Smooth muscle cell (in vitro differentiated cells): ENCODE data around the gene WDR4. TPM values are rescaled to one million over a fixed set of nuclear protein-coding genes. Genes with fewer than 3 reads are reported as not detected.
A peak's percentile ranks its signal among the peaks of the same experiment; 100 is the strongest.

Experiments used
- DNase-seq: peaks from one replicate; lab custom pipeline; 2025; ENCODE audit not compliant: unreplicated experiment; lab: John Stamatoyannopoulos, UW
- H2AFZ ChIP-seq: fragments of 200-600 bp; sonication (generic); 2 replicates; pipeline ENCODE4 v1.6.0; 2016; ENCODE audit warnings: antibody characterized with exemption, low read depth, mild to moderate bottlenecking
- H3F3A ChIP-seq: fragments of 200-600 bp; sonication (generic); 2 replicates; pipeline ENCODE4 v1.6.0; 2017; ENCODE audit warnings: antibody characterized with exemption, low read depth
- H3K27ac ChIP-seq: fragments of 200-600 bp; sonication (generic); 2 replicates; pipeline ENCODE4 v1.5.1; 2016; ENCODE audit warnings: low read depth, mild to moderate bottlenecking
- H3K27me3 ChIP-seq: fragments of 200-600 bp; sonication (generic); 2 replicates; pipeline ENCODE4 v1.6.1; 2016; ENCODE audit warnings: low read depth, mild to moderate bottlenecking
- H3K36me3 ChIP-seq: fragments of 200-600 bp; sonication (generic); 2 replicates; pipeline ENCODE4 v1.5.1; 2016; ENCODE audit warnings: low read depth
- H3K4me1 ChIP-seq: fragments of 200-600 bp; sonication (generic); 2 replicates; pipeline ENCODE4 v1.5.1; 2016; ENCODE audit warnings: low read depth
- H3K4me2 ChIP-seq: fragments of 200-600 bp; sonication (generic); 2 replicates; pipeline ENCODE4 v1.6.0; 2016; ENCODE audit warnings: mild to moderate bottlenecking
- H3K4me3 ChIP-seq: fragments of 200-600 bp; sonication (generic); 2 replicates; pipeline ENCODE4 v1.5.1; 2016; ENCODE audit warnings: mild to moderate bottlenecking
- H3K79me2 ChIP-seq: fragments of 200-600 bp; sonication (generic); 2 replicates; pipeline ENCODE4 v1.6.0; 2016; ENCODE audit warnings: low read depth, mild to moderate bottlenecking
- H3K9ac ChIP-seq: fragments of 200-600 bp; sonication (generic); 2 replicates; pipeline ENCODE4 v1.6.0; 2016; ENCODE audit warnings: low read depth
- H3K9me3 ChIP-seq: fragments of 200-600 bp; sonication (generic); replicated peaks from 2 replicates; pipeline ENCODE4 v1.5.1; 2016; ENCODE audit warnings: low read depth
- H4K20me1 ChIP-seq: fragments of 200-600 bp; sonication (generic); 2 replicates; pipeline ENCODE4 v1.6.0; 2016; ENCODE audit warnings: low read depth
- CTCF ChIP-seq: fragments of 200-600 bp; sonication (generic); IDR thresholded peaks from 2 replicates; pipeline ENCODE4 v1.5.1; 2017; ENCODE audit warnings: borderline replicate concordance, mild to moderate bottlenecking, antibody characterized with exemption; ENCODE audit not compliant: insufficient read depth, poor library complexity, severe bottlenecking
- WGBS: methylation state at CpG from one replicate; pipeline ENCODE4 v1.1.7; 2016; ENCODE audit warnings: low lambda C conversion rate; 5-methylcytosine and 5-hydroxymethylcytosine counted together
- polyA plus RNA-seq: library from polyadenylated mRNA; unstranded; fragments of >200 nt; fragmentation: Nextera tagmentation; extraction: Ambion mirVana; gene quantifications from 2 replicates; pipeline ENCODE4 v1.2.1, GENCODE V29; 2016
- total RNA-seq: library from RNA; depleted of rRNA; stranded (reverse); fragments of >200 nt; gene quantifications from 2 replicates; pipeline ENCODE4 v1.2.3, GENCODE V29; 2014

WDR4 gene
- total and polyA plus RNA-seq, 2 experiments from 2014 or later, result 5.1 TPM

- H3K4me3 ChIP-seq, result peak overlapping the region; percentile 92
- no peak for DNase-seq
- H2AFZ ChIP-seq, result peak overlapping the region; percentile 77
- no peaks in the 10 kb centered on the region for H3K36me3 ChIP-seq
- no peaks in the 10 kb centered on the region for H3F3A ChIP-seq
- peaks cover 18% of the 10 kb centered on the region for H4K20me1 ChIP-seq
- no peaks in the 10 kb centered on the region for H3K4me1 ChIP-seq
- no peaks in the 10 kb centered on the region for H3K9me3 ChIP-seq
- H3K9ac ChIP-seq, result peak overlapping the region; percentile 97
- H3K4me2 ChIP-seq, result peak overlapping the region; percentile 93
- H3K27me3 ChIP-seq, result no peaks in the 10 kb centered on the region
- H3K79me2 ChIP-seq, result peaks cover 29% of the 10 kb centered on the region
- peak overlapping the region; percentile 99 for H3K27ac ChIP-seq
- WGBS, result 22% methylated on average over 18 of the region's 18 CpGs
- no peak for TF ChIP-seq CTCF
These were observed 13.2 kb upstream of the WDR4 start for GRCh38 chr21:42892582-42892930.

DNA sequence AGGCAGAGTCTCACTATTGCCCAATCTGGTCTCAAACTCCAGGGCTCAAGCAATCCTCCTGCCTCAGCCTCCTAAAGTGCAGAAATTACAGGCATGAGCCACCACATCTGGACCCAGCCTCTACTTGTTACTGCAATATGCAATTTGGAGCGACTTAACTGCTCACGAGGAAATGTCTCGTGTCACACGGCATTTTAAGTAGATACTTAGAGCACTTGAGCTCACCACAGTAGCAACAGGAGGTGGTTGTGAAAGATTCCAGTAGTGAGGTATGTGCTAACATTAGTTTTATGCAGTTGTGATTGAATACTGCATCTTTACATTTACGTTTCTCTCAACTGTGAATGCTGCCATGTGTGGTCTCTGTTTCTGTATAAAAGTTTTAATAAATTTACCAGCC is 8.0 kb upstream of the WDR4 start:
- Histone ChIP-seq H3K79me2 (no peaks in the 10 kb centered on the region), H3K27ac (no peak overlapping the region), H3F3A (no peaks in the 10 kb centered on the region), H3K9ac (no peak overlapping the region), H3K27me3 (no peaks in the 10 kb centered on the region), H2AFZ (no peak overlapping the region), H4K20me1 (no peaks in the 10 kb centered on the region), H3K4me2 (no peak overlapping the region), H3K9me3 (no peaks in the 10 kb centered on the region), H3K4me3 (no peak overlapping the region), H3K4me1 (no peaks in the 10 kb centered on the region), H3K36me3 (no peaks in the 10 kb centered on the region)
- TF ChIP-seq CTCF, result no peak
- WGBS, result 98% methylated on average over 5 of the region's 5 CpGs
- no peak for DNase-seq

DNA sequence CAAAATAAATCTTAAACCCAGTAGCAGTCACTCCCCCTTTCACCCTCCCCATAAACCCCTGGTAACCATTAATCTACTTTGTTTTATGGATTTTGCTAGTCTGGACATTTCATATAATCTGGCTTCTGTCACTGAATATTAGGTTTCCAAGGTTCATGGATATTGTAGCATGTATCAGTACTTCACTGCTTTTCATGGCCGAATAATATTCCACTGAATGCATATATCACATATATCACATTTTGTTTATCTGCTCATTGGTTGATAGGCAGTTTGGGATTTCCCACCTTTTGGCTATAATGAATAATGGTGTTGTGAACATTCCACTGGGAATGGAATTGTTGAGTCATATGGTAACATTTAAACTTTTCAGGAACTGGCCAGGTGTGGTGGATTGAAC is 4.6 kb upstream of the WDR4 start:
- H3F3A ChIP-seq, result no peaks in the 10 kb centered on the region

More for the DNA sequence above, 4.6 kb upstream of the WDR4 start:
- H2AFZ ChIP-seq, result no peak overlapping the region
- H3K36me3 ChIP-seq, result no peaks in the 10 kb centered on the region
- H3K4me1 ChIP-seq, result no peaks in the 10 kb centered on the region
- H3K4me3 ChIP-seq, result no peak overlapping the region
- H3K9me3 ChIP-seq, result no peaks in the 10 kb centered on the region
- TF ChIP-seq CTCF, result no peak
- H3K4me2 ChIP-seq, result no peak overlapping the region
- H4K20me1 ChIP-seq, result no peaks in the 10 kb centered on the region
- WGBS, result 100% methylated on average over 1 of the region's 1 CpG
- DNase-seq, result no peak
- H3K27ac ChIP-seq, result no peak overlapping the region
- peaks cover 9% of the 10 kb centered on the region for H3K79me2 ChIP-seq
- no peaks in the 10 kb centered on the region for H3K27me3 ChIP-seq
- no peak overlapping the region for H3K9ac ChIP-seq
